OCI-LY7 (cell line): ENCODE results near the gene MYCN. TPM values are rescaled to one million over a fixed set of nuclear protein-coding genes. Genes with fewer than 3 reads are reported as not detected.

ENCODE experiments used
- BruUV-seq: library from RNA; stranded (reverse); fragments of 400-500 nt; replicated peaks from 2 replicates; lab custom pipeline; 2021; lab: Mats Ljungman, UMichigan
- CTCF ChIA-PET: fragments of 300-600 bp; sonication (Branson Sonifier 250); formaldehyde crosslinking; loops from one replicate; lab custom pipeline; 2022; ENCODE audit warnings: antibody characterized with exemption; ENCODE audit not compliant: unreplicated experiment; lab: Charles Lee
- POLR2A ChIA-PET: fragments of 300-600 bp; sonication (Branson Sonifier 250); formaldehyde crosslinking; loops from one replicate; lab custom pipeline; 2022; ENCODE audit warnings: antibody characterized with exemption; lab: Charles Lee
- DNase-seq: peaks from one replicate; pipeline ENCODE4 v3.0.0-alpha.2; 2015; ENCODE audit warnings: low spot score
- H2AFZ ChIP-seq: fragments of 200-600 bp; sonication (generic), shearing (Covaris generic); 2 replicates; pipeline ENCODE4 v1.6.1; 2014; ENCODE audit warnings: mild to moderate bottlenecking, antibody characterized with exemption, low read length, moderate library complexity
- H3K27ac ChIP-seq: fragments of 200-600 bp; sonication (generic); 2 replicates; pipeline ENCODE4 v1.5.1; 2014; ENCODE audit warnings: mixed run types, low read depth, mild to moderate bottlenecking, moderate library complexity, low read length, inconsistent platforms; ENCODE audit not compliant: poor library complexity, severe bottlenecking
- H3K36me3 ChIP-seq: fragments of 200-600 bp; sonication (generic); 2 replicates; pipeline ENCODE4 v1.6.1; 2014; ENCODE audit warnings: mild to moderate bottlenecking, antibody characterized with exemption, low read length, moderate library complexity, mixed read lengths; ENCODE audit not compliant: insufficient read depth
- H3K4me1 ChIP-seq: fragments of 200-600 bp; sonication (generic); 2 replicates; pipeline ENCODE4 v1.5.1; 2014; ENCODE audit warnings: mild to moderate bottlenecking, low read length; ENCODE audit not compliant: insufficient read depth, poor library complexity, severe bottlenecking
- H3K4me2 ChIP-seq: fragments of 200-600 bp; sonication (generic); 2 replicates; pipeline ENCODE4 v1.6.1; 2014; ENCODE audit warnings: mild to moderate bottlenecking, low read length
- H3K4me3 ChIP-seq: fragments of 200-600 bp; sonication (generic); 2 replicates; pipeline ENCODE4 v1.5.1; 2014; ENCODE audit warnings: mild to moderate bottlenecking, low read depth, low read length; ENCODE audit not compliant: poor library complexity, severe bottlenecking
- H3K79me2 ChIP-seq: fragments of 200-600 bp; sonication (generic); 2 replicates; pipeline ENCODE4 v1.6.1; 2016; ENCODE audit warnings: low read depth, mild to moderate bottlenecking, low read length, moderate library complexity, mixed read lengths; ENCODE audit not compliant: insufficient read depth
- H3K9me2 ChIP-seq: fragments of 200-600 bp; sonication (generic); 2 replicates; pipeline ENCODE4 v1.6.1; 2016; ENCODE audit warnings: mild to moderate bottlenecking, low read length, mixed read lengths; ENCODE audit not compliant: insufficient read depth
- H3K9me3 ChIP-seq: fragments of 200-600 bp; sonication (generic); 2 replicates; pipeline ENCODE4 v1.6.1; 2014; ENCODE audit warnings: mild to moderate bottlenecking, mixed run types, low read length, mixed read lengths
- H4K20me1 ChIP-seq: fragments of 200-600 bp; sonication (generic); 2 replicates; pipeline ENCODE4 v1.6.1; 2014; ENCODE audit warnings: mild to moderate bottlenecking, antibody characterized with exemption, low read length, moderate library complexity, mixed read lengths; ENCODE audit not compliant: insufficient read depth
- EZH2phosphoT487 ChIP-seq: fragments of 200-600 bp; sonication (generic); IDR thresholded peaks from 2 replicates; pipeline ENCODE4 v1.6.1; 2018; ENCODE audit warnings: low read depth, borderline replicate concordance, mild to moderate bottlenecking, mixed run types, antibody characterized with exemption, low read length, moderate library complexity, mixed read lengths
- intact Hi-C: fragments of 100-400 bp; cut with micrococcal nuclease; formaldehyde crosslinking; loops from one replicate; pipeline ENCODE4 v1.10.0; 2022; ENCODE audit not compliant: unreplicated experiment
- total RNA-seq, 2 experiments: library from RNA; depleted of rRNA in 1 of 2; stranded (reverse); fragments of >200 nt in 1 of 2; shearing (Covaris generic) in 1 of 2; gene quantifications; 2 replicates each; pipeline ENCODE4 v1.2.3, GENCODE V29; 2014 to 2022
- TF ChIP-seq, protein P1 (sequence below): fragments of 200-600 bp; sonication (generic); conservative IDR thresholded peaks from 2 replicates; pipeline ENCODE4 v1.5.1; 2014; ENCODE audit warnings: mild to moderate bottlenecking, antibody characterized with exemption, low read length, moderate library complexity, mixed read lengths

The MYCN gene
- total RNA-seq, 2 experiments from 2014 or later: not detected

DNA sequence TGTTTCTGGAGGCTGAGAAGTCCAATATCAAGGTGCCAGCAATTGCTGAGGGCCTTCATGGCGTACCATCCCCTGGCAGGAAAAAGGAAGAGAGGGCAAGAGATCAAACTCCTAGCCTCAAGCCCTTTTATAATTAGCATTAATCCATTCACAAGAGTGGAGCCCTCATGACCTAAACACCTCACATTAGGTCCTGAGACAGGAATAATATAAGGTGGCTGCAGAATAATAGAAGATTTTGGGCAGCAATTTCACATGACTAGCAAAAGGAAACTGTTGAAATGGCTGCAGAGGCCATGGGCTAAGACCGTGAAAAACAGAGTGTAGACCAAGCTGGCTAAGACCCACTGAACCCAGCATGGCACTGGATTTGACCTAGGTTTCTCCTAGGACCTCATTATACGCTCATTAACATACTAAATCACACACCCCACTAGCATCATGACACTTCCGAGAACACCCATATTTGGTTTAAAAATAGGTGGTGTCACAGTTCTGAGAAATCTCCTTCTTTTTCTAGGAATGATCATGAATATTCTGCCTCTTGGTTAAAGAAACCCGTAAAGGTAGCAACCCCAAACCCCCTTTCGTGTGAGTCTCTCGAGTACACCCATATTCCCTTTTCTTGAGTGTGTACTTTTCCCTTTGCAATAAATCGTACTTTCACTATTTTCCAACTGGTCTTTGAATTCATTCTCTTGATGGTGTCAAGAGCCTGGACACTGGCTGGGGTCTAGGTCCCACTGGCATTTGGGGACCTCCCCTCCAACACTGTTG is 3.1 kb upstream of the MYCN start:
- Histone ChIP-seq H3K36me3 (no peaks in the 10 kb centered on the region), H4K20me1 (no peaks in the 10 kb centered on the region), H3K27ac (no peak overlapping the region), H3K79me2 (no peaks in the 10 kb centered on the region), H3K9me2 (no peaks in the 10 kb centered on the region), H2AFZ (no peak overlapping the region), H3K4me1 (no peaks in the 10 kb centered on the region), H3K4me2 (no peak overlapping the region), H3K4me3 (no peak overlapping the region), H3K9me3 (no peaks in the 10 kb centered on the region)
- DNase-seq: no peak
- ChIA-PET CTCF (no interaction called here), POLR2A (no interaction called here)
- BruUV-seq: no TSS peak
- TF ChIP-seq, protein P1, sequence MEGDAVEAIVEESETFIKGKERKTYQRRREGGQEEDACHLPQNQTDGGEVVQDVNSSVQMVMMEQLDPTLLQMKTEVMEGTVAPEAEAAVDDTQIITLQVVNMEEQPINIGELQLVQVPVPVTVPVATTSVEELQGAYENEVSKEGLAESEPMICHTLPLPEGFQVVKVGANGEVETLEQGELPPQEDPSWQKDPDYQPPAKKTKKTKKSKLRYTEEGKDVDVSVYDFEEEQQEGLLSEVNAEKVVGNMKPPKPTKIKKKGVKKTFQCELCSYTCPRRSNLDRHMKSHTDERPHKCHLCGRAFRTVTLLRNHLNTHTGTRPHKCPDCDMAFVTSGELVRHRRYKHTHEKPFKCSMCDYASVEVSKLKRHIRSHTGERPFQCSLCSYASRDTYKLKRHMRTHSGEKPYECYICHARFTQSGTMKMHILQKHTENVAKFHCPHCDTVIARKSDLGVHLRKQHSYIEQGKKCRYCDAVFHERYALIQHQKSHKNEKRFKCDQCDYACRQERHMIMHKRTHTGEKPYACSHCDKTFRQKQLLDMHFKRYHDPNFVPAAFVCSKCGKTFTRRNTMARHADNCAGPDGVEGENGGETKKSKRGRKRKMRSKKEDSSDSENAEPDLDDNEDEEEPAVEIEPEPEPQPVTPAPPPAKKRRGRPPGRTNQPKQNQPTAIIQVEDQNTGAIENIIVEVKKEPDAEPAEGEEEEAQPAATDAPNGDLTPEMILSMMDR: no peak
- no peak for TF ChIP-seq EZH2phosphoT487
- intact Hi-C loops: no loop called here

DNA sequence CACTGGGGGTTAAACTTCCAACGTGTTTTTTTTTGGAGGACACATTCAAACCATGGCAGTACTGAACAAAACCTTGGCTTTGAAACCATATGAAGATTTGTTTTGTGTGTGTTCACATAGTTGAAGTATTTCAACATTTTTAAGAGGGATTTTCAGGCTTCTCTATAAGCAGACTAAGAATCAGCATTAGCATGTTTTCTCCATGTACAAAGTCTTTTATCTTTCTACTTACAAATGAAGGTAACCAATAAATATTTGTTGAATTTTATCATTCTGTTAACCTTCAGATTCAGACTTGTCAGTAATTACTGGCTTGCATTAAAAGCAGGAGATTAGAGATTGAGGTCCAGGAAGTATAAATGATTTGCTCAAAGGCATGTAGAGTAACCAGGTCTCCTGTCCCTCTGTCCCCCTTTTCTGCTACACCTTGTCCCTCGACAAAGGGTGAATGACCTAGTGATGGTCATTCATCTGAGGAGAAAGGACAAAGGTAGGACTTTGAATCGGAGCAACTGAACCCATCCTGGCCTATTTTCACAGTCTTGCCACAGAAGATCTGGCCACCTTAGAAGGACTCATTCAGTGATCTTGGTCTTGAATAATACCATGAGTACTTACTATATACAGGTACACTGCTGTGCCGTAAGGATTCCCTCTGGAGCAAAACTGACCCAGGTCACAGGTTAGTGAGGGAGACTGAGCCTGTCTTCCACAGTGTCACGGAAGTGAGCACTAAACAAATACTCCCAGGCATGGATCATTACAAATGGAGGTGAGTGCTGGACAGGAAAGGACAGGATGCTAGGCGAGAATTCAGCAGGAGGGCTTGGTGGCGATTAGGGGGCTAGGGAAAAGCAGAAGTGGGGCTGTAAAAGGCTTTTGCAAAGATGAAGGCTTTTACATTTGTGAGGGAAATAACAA is 2.2 kb upstream of the MYCN start:
- no peaks in the 10 kb centered on the region for H3K4me1 ChIP-seq
- intact Hi-C loops: no loop called here
- ChIA-PET POLR2A (no interaction called here), CTCF (no interaction called here)
- no peak overlapping the region for H3K4me3 ChIP-seq
- no TSS peak for BruUV-seq
- no peak overlapping the region for H3K4me2 ChIP-seq
- no peaks in the 10 kb centered on the region for H3K9me3 ChIP-seq
- no peak overlapping the region for H3K27ac ChIP-seq
- no peak for DNase-seq
- H2AFZ ChIP-seq: no peak overlapping the region
- H4K20me1 ChIP-seq: no peaks in the 10 kb centered on the region
- no peaks in the 10 kb centered on the region for H3K79me2 ChIP-seq
- H3K36me3 ChIP-seq: no peaks in the 10 kb centered on the region
- H3K9me2 ChIP-seq: no peaks in the 10 kb centered on the region
- TF ChIP-seq EZH2phosphoT487: no peak
- TF ChIP-seq, protein P1: no peak
